Measurements from ENCODE around the gene EXOC3L1.
A peak's percentile ranks its signal among the peaks of the same experiment; 100 is the strongest.

EXOC3L1 gene

DNA sequence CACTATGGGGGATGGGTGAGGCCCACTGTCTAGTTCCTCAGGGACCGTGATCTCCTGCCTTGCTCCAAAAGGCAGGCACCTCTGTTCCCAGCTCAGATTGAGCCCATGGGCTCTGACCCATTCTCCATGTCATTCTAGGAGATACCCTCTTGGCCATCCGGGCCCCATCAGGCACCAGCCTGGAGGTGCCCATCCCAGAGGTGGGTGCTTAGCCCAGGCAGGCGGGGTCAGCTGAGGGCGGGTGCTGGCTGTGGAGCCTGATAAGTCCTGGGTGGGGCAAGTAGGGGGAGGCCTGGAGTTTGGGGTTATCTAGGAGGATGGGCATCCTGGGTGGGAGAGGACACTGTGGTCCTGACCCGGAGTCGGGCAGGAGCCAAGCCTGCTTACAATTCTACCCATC is 4.3 kb upstream of the EXOC3L1 start:
- H3K27me3 ChIP-seq (ENCODE audit: insufficient read depth, poor library complexity, severe bottlenecking) = no peaks in the 10 kb centered on the region
- no peak for DNase-seq (ENCODE audit: low read depth in 1 of 2, low spot score in 1 of 2)
- no peak for TF ChIP-seq SPI1 (IDR thresholded peaks at IDR 0.05; ENCODE audit: borderline replicate concordance, low read depth)
- TF ChIP-seq, protein P1, sequence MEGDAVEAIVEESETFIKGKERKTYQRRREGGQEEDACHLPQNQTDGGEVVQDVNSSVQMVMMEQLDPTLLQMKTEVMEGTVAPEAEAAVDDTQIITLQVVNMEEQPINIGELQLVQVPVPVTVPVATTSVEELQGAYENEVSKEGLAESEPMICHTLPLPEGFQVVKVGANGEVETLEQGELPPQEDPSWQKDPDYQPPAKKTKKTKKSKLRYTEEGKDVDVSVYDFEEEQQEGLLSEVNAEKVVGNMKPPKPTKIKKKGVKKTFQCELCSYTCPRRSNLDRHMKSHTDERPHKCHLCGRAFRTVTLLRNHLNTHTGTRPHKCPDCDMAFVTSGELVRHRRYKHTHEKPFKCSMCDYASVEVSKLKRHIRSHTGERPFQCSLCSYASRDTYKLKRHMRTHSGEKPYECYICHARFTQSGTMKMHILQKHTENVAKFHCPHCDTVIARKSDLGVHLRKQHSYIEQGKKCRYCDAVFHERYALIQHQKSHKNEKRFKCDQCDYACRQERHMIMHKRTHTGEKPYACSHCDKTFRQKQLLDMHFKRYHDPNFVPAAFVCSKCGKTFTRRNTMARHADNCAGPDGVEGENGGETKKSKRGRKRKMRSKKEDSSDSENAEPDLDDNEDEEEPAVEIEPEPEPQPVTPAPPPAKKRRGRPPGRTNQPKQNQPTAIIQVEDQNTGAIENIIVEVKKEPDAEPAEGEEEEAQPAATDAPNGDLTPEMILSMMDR (IDR thresholded peaks at IDR 0.05; ENCODE audit: insufficient read depth, low read length) = no peak
- TF ChIP-seq GABPA (IDR thresholded peaks at IDR 0.05; ENCODE audit: low read depth) = no peak
- TF ChIP-seq, protein P2, sequence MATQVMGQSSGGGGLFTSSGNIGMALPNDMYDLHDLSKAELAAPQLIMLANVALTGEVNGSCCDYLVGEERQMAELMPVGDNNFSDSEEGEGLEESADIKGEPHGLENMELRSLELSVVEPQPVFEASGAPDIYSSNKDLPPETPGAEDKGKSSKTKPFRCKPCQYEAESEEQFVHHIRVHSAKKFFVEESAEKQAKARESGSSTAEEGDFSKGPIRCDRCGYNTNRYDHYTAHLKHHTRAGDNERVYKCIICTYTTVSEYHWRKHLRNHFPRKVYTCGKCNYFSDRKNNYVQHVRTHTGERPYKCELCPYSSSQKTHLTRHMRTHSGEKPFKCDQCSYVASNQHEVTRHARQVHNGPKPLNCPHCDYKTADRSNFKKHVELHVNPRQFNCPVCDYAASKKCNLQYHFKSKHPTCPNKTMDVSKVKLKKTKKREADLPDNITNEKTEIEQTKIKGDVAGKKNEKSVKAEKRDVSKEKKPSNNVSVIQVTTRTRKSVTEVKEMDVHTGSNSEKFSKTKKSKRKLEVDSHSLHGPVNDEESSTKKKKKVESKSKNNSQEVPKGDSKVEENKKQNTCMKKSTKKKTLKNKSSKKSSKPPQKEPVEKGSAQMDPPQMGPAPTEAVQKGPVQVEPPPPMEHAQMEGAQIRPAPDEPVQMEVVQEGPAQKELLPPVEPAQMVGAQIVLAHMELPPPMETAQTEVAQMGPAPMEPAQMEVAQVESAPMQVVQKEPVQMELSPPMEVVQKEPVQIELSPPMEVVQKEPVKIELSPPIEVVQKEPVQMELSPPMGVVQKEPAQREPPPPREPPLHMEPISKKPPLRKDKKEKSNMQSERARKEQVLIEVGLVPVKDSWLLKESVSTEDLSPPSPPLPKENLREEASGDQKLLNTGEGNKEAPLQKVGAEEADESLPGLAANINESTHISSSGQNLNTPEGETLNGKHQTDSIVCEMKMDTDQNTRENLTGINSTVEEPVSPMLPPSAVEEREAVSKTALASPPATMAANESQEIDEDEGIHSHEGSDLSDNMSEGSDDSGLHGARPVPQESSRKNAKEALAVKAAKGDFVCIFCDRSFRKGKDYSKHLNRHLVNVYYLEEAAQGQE (IDR thresholded peaks at IDR 0.05; ENCODE audit: insufficient replicate concordance, low read depth) = no peak
- TF ChIP-seq POLR2AphosphoS5 (IDR thresholded peaks at IDR 0.05; ENCODE audit: low read depth) = no peak
- H3K27ac ChIP-seq (replicated peaks) = no peak overlapping the region
- no peak overlapping the region for H3K4me3 ChIP-seq (replicated peaks; ENCODE audit: insufficient read depth, low read length)

DNA sequence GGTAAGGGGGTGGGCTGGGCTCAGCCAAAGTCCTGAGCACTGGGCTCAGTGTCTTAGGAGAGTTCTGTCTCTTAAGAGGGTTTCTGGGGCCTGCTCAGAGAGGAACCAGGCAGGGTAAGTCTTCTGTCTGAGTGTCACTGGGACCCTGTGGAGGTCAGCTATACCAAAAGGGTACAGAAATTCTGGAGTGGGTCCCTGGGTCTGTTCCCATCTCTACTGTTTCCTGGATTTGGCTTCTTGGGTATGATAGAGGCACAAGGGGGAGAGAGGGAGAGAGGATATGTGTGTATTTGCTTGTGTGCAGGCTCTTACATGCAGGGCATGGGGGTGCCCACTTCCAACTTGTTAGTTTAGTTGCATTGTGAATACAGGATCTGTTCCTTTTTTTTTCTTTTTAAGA is 3.6 kb upstream of the EXOC3L1 start:
- DNase-seq (ENCODE audit: low read depth in 1 of 2, low spot score in 1 of 2) = no peak
- peak overlapping the region; percentile 98 for H3K4me3 ChIP-seq (replicated peaks; ENCODE audit: insufficient read depth, low read length)
- H3K27ac ChIP-seq (replicated peaks) = no peak overlapping the region; the same call in 1 of the 2 replicates
- TF ChIP-seq POLR2AphosphoS5 (IDR thresholded peaks at IDR 0.05; ENCODE audit: low read depth) (no peak), SPI1 (IDR thresholded peaks at IDR 0.05; ENCODE audit: borderline replicate concordance, low read depth) (no peak), GABPA (IDR thresholded peaks at IDR 0.05; ENCODE audit: low read depth) (no peak)
- TF ChIP-seq, protein P1 (IDR thresholded peaks at IDR 0.05; ENCODE audit: insufficient read depth, low read length) = no peak
- TF ChIP-seq, protein P2 (IDR thresholded peaks at IDR 0.05; ENCODE audit: insufficient replicate concordance, low read depth) = no peak
- H3K27me3 ChIP-seq (ENCODE audit: insufficient read depth, poor library complexity, severe bottlenecking) = no peaks in the 10 kb centered on the region

DNA sequence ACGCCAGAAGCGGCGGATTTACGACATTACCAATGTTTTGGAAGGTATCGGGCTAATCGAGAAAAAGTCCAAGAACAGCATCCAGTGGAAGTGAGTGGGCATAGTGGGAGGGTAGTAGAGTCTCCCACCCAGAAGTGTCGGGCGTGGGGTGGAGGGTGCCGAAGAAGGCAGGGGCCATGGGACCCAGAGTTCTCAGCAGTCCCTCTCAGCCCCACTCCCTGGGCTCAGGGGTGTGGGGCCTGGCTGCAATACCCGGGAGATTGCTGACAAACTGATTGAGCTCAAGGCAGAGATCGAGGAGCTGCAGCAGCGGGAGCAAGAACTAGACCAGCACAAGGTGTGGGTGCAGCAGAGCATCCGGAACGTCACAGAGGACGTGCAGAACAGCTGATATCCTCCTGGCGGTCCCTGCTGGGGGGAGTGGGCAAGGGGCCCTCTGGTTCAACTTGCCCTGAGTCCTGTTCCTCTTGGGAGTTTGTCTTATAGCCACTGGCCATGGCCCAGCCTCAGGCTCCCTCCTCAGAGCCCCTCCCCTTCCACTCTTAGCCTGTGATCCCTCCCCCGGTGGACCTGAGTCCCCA is 2.9 kb upstream of the EXOC3L1 start:
- Histone ChIP-seq H3K27me3 (ENCODE audit: insufficient read depth, poor library complexity, severe bottlenecking) (no peaks in the 10 kb centered on the region), H3K27ac (replicated peaks) (peak overlapping the region; percentile 86), H3K4me3 (replicated peaks; ENCODE audit: insufficient read depth, low read length) (peak overlapping the region; percentile 98)
- no peak for DNase-seq (ENCODE audit: low read depth in 1 of 2, low spot score in 1 of 2)
- no peak for TF ChIP-seq SPI1 (IDR thresholded peaks at IDR 0.05; ENCODE audit: borderline replicate concordance, low read depth)
- TF ChIP-seq, protein P2 (IDR thresholded peaks at IDR 0.05; ENCODE audit: insufficient replicate concordance, low read depth) = no peak
- TF ChIP-seq POLR2AphosphoS5 (IDR thresholded peaks at IDR 0.05; ENCODE audit: low read depth) = no peak
- TF ChIP-seq, protein P1 (IDR thresholded peaks at IDR 0.05; ENCODE audit: insufficient read depth, low read length) = no peak
- no peak for TF ChIP-seq GABPA (IDR thresholded peaks at IDR 0.05; ENCODE audit: low read depth)

All from HL-60 (cell line).